OCI-LY7 (cell line): Measurements from ENCODE around the gene WDR31. TPM values are rescaled to one million over a fixed set of nuclear protein-coding genes. Genes with fewer than 3 reads are reported as not detected.

Experiments
- BruUV-seq: library from RNA; stranded (reverse); fragments of 400-500 nt; replicated peaks from 2 replicates; lab custom pipeline; 2021; lab: Mats Ljungman, UMichigan
- CTCF ChIA-PET: fragments of 300-600 bp; sonication (Branson Sonifier 250); formaldehyde crosslinking; loops from one replicate; lab custom pipeline; 2022; ENCODE audit warnings: antibody characterized with exemption; ENCODE audit not compliant: unreplicated experiment; lab: Charles Lee
- POLR2A ChIA-PET: fragments of 300-600 bp; sonication (Branson Sonifier 250); formaldehyde crosslinking; loops from one replicate; lab custom pipeline; 2022; ENCODE audit warnings: antibody characterized with exemption; lab: Charles Lee
- DNase-seq: peaks from one replicate; pipeline ENCODE4 v3.0.0-alpha.2; 2015; ENCODE audit warnings: low spot score
- H2AFZ ChIP-seq: fragments of 200-600 bp; sonication (generic), shearing (Covaris generic); 2 replicates; pipeline ENCODE4 v1.6.1; 2014; ENCODE audit warnings: mild to moderate bottlenecking, antibody characterized with exemption, low read length, moderate library complexity
- H3K27ac ChIP-seq: fragments of 200-600 bp; sonication (generic); 2 replicates; pipeline ENCODE4 v1.5.1; 2014; ENCODE audit warnings: mixed run types, low read depth, mild to moderate bottlenecking, moderate library complexity, low read length, inconsistent platforms; ENCODE audit not compliant: poor library complexity, severe bottlenecking
- H3K36me3 ChIP-seq: fragments of 200-600 bp; sonication (generic); 2 replicates; pipeline ENCODE4 v1.6.1; 2014; ENCODE audit warnings: mild to moderate bottlenecking, antibody characterized with exemption, low read length, moderate library complexity, mixed read lengths; ENCODE audit not compliant: insufficient read depth
- H3K4me1 ChIP-seq: fragments of 200-600 bp; sonication (generic); 2 replicates; pipeline ENCODE4 v1.5.1; 2014; ENCODE audit warnings: mild to moderate bottlenecking, low read length; ENCODE audit not compliant: insufficient read depth, poor library complexity, severe bottlenecking
- H3K4me2 ChIP-seq: fragments of 200-600 bp; sonication (generic); 2 replicates; pipeline ENCODE4 v1.6.1; 2014; ENCODE audit warnings: mild to moderate bottlenecking, low read length
- H3K4me3 ChIP-seq: fragments of 200-600 bp; sonication (generic); 2 replicates; pipeline ENCODE4 v1.5.1; 2014; ENCODE audit warnings: mild to moderate bottlenecking, low read depth, low read length; ENCODE audit not compliant: poor library complexity, severe bottlenecking
- H3K79me2 ChIP-seq: fragments of 200-600 bp; sonication (generic); 2 replicates; pipeline ENCODE4 v1.6.1; 2016; ENCODE audit warnings: low read depth, mild to moderate bottlenecking, low read length, moderate library complexity, mixed read lengths; ENCODE audit not compliant: insufficient read depth
- H3K9me2 ChIP-seq: fragments of 200-600 bp; sonication (generic); 2 replicates; pipeline ENCODE4 v1.6.1; 2016; ENCODE audit warnings: mild to moderate bottlenecking, low read length, mixed read lengths; ENCODE audit not compliant: insufficient read depth
- H3K9me3 ChIP-seq: fragments of 200-600 bp; sonication (generic); 2 replicates; pipeline ENCODE4 v1.6.1; 2014; ENCODE audit warnings: mild to moderate bottlenecking, mixed run types, low read length, mixed read lengths
- H4K20me1 ChIP-seq: fragments of 200-600 bp; sonication (generic); 2 replicates; pipeline ENCODE4 v1.6.1; 2014; ENCODE audit warnings: mild to moderate bottlenecking, antibody characterized with exemption, low read length, moderate library complexity, mixed read lengths; ENCODE audit not compliant: insufficient read depth
- EZH2phosphoT487 ChIP-seq: fragments of 200-600 bp; sonication (generic); IDR thresholded peaks from 2 replicates; pipeline ENCODE4 v1.6.1; 2018; ENCODE audit warnings: low read depth, borderline replicate concordance, mild to moderate bottlenecking, mixed run types, antibody characterized with exemption, low read length, moderate library complexity, mixed read lengths
- intact Hi-C: fragments of 100-400 bp; cut with micrococcal nuclease; formaldehyde crosslinking; loops from one replicate; pipeline ENCODE4 v1.10.0; 2022; ENCODE audit not compliant: unreplicated experiment
- total RNA-seq, 2 experiments: library from RNA; depleted of rRNA in 1 of 2; stranded (reverse); fragments of >200 nt in 1 of 2; shearing (Covaris generic) in 1 of 2; gene quantifications; 2 replicates each; pipeline ENCODE4 v1.2.3, GENCODE V29; 2014 to 2022
- TF ChIP-seq, protein P1 (sequence below): fragments of 200-600 bp; sonication (generic); conservative IDR thresholded peaks from 2 replicates; pipeline ENCODE4 v1.5.1; 2014; ENCODE audit warnings: mild to moderate bottlenecking, antibody characterized with exemption, low read length, moderate library complexity, mixed read lengths

The WDR31 gene
- total RNA-seq, 2 experiments from 2014 or later: 0.19 to 1.4 TPM

DNA sequence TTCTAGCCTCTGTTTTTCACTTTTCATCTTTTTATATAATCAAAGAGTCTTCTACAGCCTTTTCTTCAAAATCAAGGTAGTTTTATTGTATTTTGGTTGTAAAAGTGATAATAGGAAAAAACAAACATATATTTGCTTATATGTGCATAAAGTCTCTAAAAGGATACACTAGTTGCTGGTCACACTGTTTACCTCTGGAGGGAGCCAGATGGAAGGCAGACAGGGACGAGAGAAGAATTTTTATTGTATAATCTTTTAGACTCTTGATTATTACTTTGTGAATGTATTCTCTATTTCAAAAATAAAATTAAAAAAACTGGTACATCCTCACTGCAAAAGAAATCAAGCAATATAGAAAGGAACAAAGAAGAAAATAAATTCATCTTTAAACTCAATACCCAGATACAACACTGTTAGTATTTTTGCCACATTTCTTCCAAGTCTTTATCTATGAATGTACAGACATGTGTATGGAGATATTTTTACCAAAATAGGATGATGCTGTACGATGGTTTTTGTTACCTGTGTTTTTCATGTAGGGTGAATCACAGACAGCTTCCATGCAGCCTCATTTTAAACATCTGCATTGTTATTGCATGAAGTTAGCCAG, 30.8 kb downstream of the WDR31 start:
- no peak overlapping the region for H2AFZ ChIP-seq
- ChIA-PET POLR2A (interaction anchor here (0.7 to 1.0 kb wide), 3 partner anchors 36 to 316 kb away, joined by 3 to 4 read pairs (median 4); no protein-coding TSS in a partner anchor), CTCF (no interaction called here)
- H3K4me3 ChIP-seq: no peak overlapping the region
- DNase-seq: peak; percentile 44
- H3K4me2 ChIP-seq: no peak overlapping the region
- no peaks in the 10 kb centered on the region for H3K79me2 ChIP-seq
- no peaks in the 10 kb centered on the region for H3K9me2 ChIP-seq
- no peak overlapping the region for H3K27ac ChIP-seq
- H3K4me1 ChIP-seq: no peaks in the 10 kb centered on the region
- no TSS peak for BruUV-seq
- no peaks in the 10 kb centered on the region for H3K9me3 ChIP-seq
- H3K36me3 ChIP-seq: no peaks in the 10 kb centered on the region
- TF ChIP-seq, protein P1, sequence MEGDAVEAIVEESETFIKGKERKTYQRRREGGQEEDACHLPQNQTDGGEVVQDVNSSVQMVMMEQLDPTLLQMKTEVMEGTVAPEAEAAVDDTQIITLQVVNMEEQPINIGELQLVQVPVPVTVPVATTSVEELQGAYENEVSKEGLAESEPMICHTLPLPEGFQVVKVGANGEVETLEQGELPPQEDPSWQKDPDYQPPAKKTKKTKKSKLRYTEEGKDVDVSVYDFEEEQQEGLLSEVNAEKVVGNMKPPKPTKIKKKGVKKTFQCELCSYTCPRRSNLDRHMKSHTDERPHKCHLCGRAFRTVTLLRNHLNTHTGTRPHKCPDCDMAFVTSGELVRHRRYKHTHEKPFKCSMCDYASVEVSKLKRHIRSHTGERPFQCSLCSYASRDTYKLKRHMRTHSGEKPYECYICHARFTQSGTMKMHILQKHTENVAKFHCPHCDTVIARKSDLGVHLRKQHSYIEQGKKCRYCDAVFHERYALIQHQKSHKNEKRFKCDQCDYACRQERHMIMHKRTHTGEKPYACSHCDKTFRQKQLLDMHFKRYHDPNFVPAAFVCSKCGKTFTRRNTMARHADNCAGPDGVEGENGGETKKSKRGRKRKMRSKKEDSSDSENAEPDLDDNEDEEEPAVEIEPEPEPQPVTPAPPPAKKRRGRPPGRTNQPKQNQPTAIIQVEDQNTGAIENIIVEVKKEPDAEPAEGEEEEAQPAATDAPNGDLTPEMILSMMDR: peak; percentile 95
- TF ChIP-seq EZH2phosphoT487: no peak
- H4K20me1 ChIP-seq: no peaks in the 10 kb centered on the region
- intact Hi-C loops: loop anchor here (1.0 to 10.0 kb wide), 4 partner anchors 92 to 347 kb away; partner anchors contain the start of gene ALAD

DNA sequence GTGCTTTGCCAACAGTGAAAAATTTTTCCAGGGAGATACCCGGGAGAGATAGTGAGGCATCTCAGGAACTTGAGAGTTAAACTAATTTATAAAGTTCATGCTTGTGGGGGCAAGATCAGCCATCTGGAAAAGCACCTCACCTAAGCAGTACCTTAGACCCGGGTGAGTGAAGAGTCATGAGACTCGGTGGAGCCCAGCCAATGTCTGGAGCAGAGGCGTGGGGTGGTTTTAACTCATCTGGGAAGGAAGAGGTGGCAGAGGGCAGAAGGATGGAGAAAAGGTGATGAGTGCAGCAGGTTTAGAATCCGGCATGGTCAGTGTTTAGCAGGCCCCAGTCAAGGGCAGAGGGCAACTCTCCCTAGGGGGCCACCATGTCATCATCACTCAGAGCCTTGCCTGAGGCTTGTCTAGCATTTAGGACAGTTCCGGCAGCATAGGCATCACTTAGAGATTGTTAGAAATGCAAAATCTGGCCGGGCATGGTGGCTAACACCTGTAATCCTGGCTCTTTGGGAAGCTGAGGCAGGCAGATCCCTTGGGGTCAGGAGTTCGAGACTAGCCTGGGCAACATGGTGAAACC, 32.6 kb downstream of the WDR31 start:
- H4K20me1 ChIP-seq: no peaks in the 10 kb centered on the region
- no peaks in the 10 kb centered on the region for H3K9me2 ChIP-seq
- no peaks in the 10 kb centered on the region for H3K9me3 ChIP-seq
- H3K36me3 ChIP-seq: no peaks in the 10 kb centered on the region
- H3K79me2 ChIP-seq: no peaks in the 10 kb centered on the region
- intact Hi-C loops: loop anchor here (10.0 kb wide), 1 partner anchor 277 kb away; no protein-coding TSS in a partner anchor
- H2AFZ ChIP-seq: no peak overlapping the region
- H3K4me1 ChIP-seq: no peaks in the 10 kb centered on the region
- no peak overlapping the region for H3K4me2 ChIP-seq
- H3K4me3 ChIP-seq: no peak overlapping the region
- ChIA-PET CTCF (no interaction called here), POLR2A (no interaction called here)
- no peak for DNase-seq
- TF ChIP-seq, protein P1: no peak
- TF ChIP-seq EZH2phosphoT487: no peak
- no TSS peak for BruUV-seq
- no peak overlapping the region for H3K27ac ChIP-seq

DNA sequence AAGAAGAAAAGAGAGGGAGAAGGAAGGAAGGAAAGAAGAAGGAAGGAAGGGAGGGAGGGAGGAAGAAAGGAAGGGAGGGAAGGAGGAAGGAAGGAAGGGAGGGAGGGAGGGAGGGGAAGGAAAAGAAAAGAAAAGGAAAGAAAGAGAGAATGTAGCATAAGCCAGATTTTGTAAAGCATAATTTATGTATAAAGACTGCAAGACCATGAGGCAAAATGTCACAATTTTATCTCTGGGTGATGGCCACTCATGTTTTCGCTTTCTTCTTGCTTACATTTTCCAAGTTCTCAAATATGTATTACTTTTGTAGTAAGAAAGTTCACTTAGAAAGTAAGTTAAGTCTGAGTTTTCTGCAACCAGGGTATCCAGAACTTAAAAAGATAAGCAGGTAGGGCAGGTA, 33.5 kb downstream of the WDR31 start:
- ChIA-PET POLR2A (no interaction called here), CTCF (no interaction called here)
- Histone ChIP-seq H3K36me3 (no peaks in the 10 kb centered on the region), H4K20me1 (no peaks in the 10 kb centered on the region), H3K9me2 (no peaks in the 10 kb centered on the region), H3K4me2 (no peak overlapping the region), H3K9me3 (no peaks in the 10 kb centered on the region), H3K27ac (no peak overlapping the region), H3K4me3 (no peak overlapping the region), H2AFZ (no peak overlapping the region), H3K4me1 (no peaks in the 10 kb centered on the region), H3K79me2 (no peaks in the 10 kb centered on the region)
- no peak for DNase-seq
- intact Hi-C loops: loop anchor here (10.0 kb wide), 1 partner anchor 278 kb away; no protein-coding TSS in a partner anchor
- no TSS peak for BruUV-seq
- TF ChIP-seq, protein P1: no peak
- no peak for TF ChIP-seq EZH2phosphoT487
